GM21825 (cell line): Measurements from ENCODE around the gene BLNK.

Experiments used
- ATAC-seq: cut with Tn5 transposase; IDR thresholded peaks from one replicate; pipeline ENCODE4 v1.9.1; 2021; ENCODE audit warnings: mild to moderate bottlenecking, moderate library complexity; ENCODE audit not compliant: unreplicated experiment

BLNK gene

GRCh38 chr10:96289218-96289910 is 18.0 kb upstream of the BLNK start:
- no peak for ATAC-seq

GRCh38 chr10:96288151-96288621 is 16.8 kb upstream of the BLNK start:
- ATAC-seq, result peak; percentile 70

GRCh38 chr10:96287392-96288105 is 16.2 kb upstream of the BLNK start:
- peak; percentile 51 for ATAC-seq

GRCh38 chr10:96285331-96285752 is 14.0 kb upstream of the BLNK start:
- ATAC-seq, result no peak

GRCh38 chr10:96283756-96284155 is 12.4 kb upstream of the BLNK start:
- no peak for ATAC-seq

- no peak for ATAC-seq
These were observed 12.0 kb upstream of the BLNK start for GRCh38 chr10:96283351-96283750.

- ATAC-seq, result no peak
These were observed 10.2 kb upstream of the BLNK start for GRCh38 chr10:96281444-96282029.

GRCh38 chr10:96280859-96281258 is 9.5 kb upstream of the BLNK start:
- ATAC-seq, result no peak

- ATAC-seq, result no peak
These were observed 7.8 kb upstream of the BLNK start for GRCh38 chr10:96279191-96279641.

- no peak for ATAC-seq
These were observed 5.5 kb upstream of the BLNK start for GRCh38 chr10:96276831-96277230.

- ATAC-seq, result no peak
These were observed 5.1 kb upstream of the BLNK start for GRCh38 chr10:96276426-96276825.

GRCh38 chr10:96275685-96276418 is 4.5 kb upstream of the BLNK start:
- ATAC-seq, result no peak

GRCh38 chr10:96272316-96273280 is 1.2 kb upstream of the BLNK start:
- peak; percentile 4 for ATAC-seq

- no peak for ATAC-seq
These were observed 798 bp downstream of the BLNK start for GRCh38 chr10:96270571-96270970.

- ATAC-seq, result no peak
These were observed 1.7 kb downstream of the BLNK start for GRCh38 chr10:96269438-96270300.

GRCh38 chr10:96268341-96268909 is 2.9 kb downstream of the BLNK start:
- ATAC-seq, result no peak

- no peak for ATAC-seq
These were observed 4.1 kb downstream of the BLNK start for GRCh38 chr10:96267234-96267705.

- ATAC-seq, result no peak
These were observed 5.1 kb downstream of the BLNK start for GRCh38 chr10:96266118-96266770.
